Activated CD4-positive, CD25-positive, alpha-beta regulatory T cell treated with anti-CD3 and anti-CD28 coated beads, Interleukin-2, amount 50 U/mL, for 16 hours (primary cell): ENCODE results near the gene BAD.

ENCODE experiments used
- DNase-seq: peaks from one replicate; pipeline ENCODE4 v3.0.0-alpha.2; 2020; ENCODE audit warnings: low read depth, low spot score

The BAD gene

GRCh38 chr11:64297699-64298358, 13.4 kb upstream of the BAD start:
- no peak for DNase-seq

DNA sequence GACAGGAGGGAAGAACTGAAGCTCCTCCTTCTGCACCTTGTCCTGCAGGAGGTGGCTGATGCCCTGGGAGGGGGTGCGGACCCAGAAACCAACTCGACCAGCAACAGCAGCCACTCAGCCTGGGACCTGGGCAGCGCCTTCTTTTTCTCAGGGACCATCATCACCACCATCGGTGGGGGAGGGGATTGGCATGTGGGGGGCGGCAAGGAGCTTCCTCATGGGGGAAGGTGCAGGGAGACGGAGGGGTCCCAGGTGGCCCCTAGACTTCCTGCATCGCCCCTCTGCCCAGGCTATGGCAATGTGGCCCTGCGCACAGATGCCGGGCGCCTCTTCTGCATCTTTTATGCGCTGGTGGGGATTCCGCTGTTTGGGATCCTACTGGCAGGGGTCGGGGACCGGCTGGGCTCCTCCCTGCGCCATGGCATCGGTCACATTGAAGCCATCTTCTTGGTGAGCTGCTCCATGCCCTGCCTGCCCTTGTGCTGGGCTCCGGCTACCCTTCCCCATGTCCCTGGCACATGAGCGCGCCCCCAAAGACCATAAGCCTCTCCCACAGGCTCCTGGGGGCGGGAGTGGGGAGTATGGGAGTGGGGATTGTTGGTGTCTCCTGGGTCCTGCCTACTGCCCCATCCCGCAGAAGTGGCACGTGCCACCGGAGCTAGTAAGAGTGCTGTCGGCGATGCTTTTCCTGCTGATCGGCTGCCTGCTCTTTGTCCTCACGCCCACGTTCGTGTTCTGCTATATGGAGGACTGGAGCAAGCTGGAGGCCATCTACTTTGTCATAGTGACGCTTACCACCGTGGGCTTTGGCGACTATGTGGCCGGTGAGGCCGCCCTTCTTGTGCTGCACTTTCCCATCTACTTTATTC, 12.6 kb upstream of the BAD start:
- DNase-seq, result no peak

DNA sequence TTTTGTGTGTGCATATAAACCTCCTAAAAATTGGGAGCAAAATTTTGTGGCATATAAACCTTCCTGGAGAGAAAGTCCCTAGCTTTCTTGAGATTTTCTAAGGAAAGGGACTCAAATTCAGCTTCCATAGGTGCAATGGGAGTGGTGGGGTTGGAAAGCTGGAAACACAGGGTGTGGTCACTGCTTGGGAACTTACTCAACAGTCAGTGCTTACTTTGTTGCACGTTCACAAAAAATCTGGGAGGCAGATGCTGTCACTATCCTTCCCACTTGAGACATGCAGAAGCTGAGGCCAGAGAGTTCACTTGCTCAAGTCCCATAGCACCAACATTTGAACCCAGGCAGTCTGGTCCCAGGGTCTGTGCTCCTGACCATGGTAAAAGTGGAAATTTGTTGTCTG, 11.8 kb upstream of the BAD start:
- DNase-seq, result no peak

DNA sequence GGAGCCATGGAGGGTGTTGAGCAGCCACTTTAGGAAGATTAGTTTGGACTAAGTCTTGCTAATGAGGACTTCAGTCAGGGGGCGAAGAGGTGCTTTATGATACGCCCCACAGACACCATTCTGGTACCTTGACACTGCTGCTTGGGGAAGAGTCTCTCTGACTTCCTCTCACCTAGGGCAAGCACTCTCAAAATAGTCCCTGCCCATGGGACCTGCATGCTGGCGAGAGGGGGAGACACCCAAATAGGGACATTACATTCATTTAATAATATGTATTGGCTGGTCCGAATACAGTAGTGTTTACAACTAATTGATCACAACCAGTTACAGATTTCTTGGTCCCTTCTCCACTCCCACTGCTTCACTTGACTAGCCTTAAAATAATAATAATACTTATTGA, 11.3 kb upstream of the BAD start:
- DNase-seq, result no peak

DNA sequence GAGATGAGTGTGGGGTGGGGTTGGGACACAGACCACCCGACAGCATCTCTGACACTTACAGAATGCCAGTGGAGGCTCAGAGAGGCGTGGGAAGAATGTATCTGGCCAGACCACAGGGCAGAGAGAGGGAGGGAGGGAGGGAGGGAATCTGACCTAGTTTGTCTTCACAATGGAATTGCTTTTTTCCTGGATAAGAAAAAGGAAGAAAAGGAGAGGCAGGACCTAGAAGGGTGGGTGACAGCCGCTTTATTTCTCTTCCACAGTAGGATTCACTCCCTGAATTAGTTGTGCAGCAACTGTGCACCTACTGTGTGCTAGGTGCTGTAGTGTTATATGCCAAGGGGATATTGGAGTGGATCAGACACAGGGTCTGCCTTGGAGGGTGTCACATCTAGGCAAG, 10.3 kb upstream of the BAD start:
- DNase-seq, result no peak

DNA sequence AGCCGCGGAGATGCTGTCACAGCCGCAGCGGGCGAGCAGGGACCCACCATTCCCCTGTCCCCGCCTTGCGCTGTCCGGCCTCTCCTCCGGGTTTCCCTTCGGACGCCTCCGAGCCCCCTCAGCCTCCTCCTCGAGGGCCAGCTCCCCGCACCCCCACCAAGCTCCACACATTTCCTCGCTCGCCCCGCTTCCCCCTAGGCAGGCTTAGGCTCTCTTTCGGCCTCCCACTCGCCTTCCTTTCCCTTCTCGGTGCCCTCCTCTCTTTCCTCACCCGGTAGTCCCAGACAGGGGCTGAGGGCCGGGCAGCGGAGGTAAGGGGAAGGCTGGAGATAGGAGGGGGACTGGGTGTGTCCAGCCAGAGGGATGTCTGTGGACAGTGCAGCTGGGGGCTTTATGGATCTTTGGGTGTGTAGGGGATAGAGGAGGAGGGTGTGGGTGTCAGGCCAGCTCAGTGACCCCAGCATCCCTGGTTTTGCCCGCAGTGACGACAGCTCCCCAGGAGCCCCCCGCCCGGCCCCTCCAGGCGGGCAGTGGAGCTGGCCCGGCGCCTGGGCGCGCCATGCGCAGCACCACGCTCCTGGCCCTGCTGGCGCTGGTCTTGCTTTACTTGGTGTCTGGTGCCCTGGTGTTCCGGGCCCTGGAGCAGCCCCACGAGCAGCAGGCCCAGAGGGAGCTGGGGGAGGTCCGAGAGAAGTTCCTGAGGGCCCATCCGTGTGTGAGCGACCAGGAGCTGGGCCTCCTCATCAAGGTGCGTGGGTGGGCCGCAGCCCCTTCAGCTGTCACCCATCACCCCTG, 8.2 kb upstream of the BAD start:
- DNase-seq, result no peak

DNA sequence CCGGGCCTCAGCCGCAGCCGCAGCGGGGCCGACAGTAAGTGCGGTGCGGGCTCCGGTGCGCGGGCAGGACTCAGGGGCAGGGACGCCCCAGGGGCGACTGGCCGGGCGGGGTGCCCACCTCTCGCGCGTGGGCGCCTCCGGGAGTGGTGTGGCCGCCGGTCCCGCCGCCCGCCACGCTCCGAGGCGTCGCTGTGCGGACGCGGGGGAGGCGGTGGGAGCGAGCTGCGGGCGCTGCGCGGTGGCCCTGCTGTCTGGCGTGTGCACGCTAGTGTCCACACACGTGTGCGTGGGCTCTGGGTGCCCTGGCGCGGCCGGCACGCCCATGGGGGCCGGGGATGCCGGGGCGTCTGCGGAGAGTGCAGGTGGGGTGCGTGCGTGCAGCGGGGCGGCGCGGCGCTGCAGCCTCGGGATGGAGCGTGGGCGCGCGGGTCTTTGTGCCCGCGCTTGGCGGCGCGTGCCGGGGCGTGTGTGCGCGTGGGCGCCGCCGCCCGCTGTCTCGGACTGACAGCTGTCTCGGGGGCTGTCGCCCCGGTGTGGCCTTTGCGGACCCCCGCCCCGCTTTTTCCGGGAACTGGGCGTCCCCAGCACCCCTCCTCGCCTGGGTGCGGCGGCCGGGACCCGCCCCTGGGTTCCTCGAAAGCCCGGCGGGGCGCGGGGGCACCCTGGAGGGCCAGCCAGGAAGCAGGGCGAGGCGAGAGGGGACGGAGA, 7.4 kb upstream of the BAD start:
- no peak for DNase-seq

- DNase-seq, result no peak
Observed at GRCh38 chr11:64291262-64291751, 6.8 kb upstream of the BAD start, which contains the start of gene KCNK4. Gene KCNK4 (plus strand): TSS chr11:64291302. CDS start chr11:64293019, 1,717 bp downstream.

- DNase-seq, result no peak
Observed at GRCh38 chr11:64290352-64291261, 6.1 kb upstream of the BAD start.

DNA sequence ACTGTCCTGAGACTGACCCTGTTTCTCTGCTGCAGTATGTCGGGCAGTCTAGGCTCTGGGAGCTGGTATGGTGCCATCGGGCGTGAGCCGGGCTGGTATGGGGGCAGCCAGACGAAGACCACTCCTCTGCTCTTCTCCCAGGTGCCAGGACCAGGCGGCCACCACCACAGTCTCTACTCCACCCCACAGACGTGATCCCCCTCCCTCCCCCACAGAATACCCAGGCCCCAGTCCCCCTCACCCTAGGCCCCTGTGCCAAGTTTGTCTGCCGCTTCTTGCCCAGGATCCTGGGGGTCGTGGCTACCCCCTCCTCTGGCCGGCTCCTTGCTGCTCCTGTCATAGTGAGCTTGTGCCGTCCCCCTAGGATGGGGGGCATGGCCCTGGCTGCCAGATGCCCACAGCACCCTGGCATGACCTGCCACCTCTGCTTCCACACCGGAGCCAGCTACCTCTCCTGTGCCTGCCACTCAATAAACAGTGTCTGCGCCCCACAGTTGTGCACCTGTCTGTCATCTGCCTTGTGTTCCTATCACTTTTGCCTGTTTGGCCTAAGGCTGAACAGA, 4.6 kb upstream of the BAD start:
- DNase-seq, result no peak

- DNase-seq, result no peak
Observed at GRCh38 chr11:64288353-64288750, 3.9 kb upstream of the BAD start.

- DNase-seq, result no peak
Observed at GRCh38 chr11:64287676-64288352, 3.3 kb upstream of the BAD start.

DNA sequence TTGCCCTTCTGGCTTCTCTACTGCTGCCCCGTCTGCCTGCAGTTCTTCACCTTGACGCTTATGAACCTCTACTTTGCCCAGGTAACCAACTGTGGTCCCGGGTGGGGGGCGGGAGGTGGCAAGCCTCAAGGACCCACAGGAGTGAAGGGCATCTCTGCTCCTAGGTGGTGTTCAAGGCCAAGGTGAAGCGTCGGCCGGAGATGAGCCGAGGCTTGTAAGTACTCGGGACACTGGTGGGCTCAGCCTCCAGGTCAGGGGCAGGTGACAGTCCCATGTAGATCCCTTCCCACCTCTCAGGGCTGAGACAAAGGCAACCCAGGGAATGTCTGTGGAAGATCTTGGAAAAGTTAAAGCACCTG, 2.3 kb upstream of the BAD start:
- DNase-seq, result no peak

- DNase-seq, result no peak
Observed at GRCh38 chr11:64285885-64286800, 1.7 kb upstream of the BAD start.

DNA sequence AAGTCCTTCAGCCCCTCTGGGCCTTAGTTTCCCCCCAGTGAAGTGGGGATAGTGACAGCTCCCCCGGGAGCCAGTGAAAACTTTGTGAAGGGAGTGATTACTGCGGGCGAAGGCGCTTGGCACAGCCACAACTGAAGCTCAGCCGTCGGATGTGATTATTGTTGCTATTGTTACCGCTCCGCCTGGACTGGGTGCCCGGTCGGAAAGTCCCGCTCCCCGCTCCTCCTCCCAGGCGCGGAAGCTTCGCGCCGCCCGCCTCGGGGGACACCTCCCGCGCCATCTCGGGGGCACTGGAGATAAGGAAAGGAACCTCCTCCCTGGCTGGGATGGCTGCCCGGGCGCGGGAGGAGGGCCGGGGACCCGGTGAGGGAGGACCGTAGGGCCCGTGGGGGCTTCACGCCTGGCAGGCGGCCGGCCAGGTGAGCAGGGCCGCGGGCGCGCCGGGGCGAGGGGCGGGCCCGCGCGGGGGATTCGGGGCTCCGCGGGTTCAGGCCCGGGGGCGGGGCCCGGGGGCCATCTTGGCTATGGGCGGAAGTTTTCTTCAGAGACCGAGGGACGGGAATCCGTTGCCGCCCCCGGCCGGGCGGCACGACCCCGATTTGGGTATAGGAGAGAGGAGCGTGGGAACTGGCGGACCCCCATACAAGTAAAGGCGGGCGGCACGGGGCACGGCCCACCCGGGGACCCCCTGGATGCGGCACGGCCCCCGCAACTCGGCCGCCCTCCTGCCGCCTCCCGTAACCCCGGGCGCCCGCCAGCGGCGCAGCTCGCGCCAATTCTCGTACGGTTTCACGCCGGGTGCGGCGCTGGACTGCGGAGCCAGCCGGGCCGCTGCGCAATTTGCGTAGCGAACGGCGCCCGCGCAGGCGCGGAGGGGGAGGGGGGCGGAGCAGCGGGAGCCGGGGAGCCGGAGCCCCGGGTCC, 758 bp upstream of the BAD start, which contains the start of gene GPR137:
Gene GPR137, plus strand, starts transcription at position 887 of the 923 bp plus-strand sequence. CDS start 677 bp downstream, outside the sequence.
- peak; percentile 84 for DNase-seq

DNA sequence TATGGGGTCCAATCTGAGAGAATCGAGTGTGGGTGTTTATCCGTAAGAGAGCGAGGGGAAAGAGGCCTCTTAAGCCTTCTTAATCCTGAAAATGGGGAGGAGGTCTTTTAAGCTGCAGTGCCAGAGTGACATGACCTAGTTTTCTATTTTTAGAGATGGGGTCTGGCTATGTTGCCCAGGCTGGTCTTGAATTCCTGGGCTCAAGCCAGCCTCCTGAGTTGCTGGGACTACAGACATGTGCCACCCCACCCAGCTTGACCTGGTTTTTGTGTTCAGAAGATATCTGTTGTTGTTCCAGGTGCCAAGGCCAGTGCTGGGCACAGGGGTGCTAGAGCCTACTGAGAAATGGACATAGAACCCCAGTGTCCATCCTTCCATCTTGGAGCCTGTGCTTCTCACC, 1.4 kb downstream of the BAD start:
- DNase-seq, result no peak
